Esophagus muscularis mucosa (tissue), 3 donors: Measurements from ENCODE around the gene FXYD3.

Source experiments
- CTCF ChIP-seq, 3 experiments: fragments of 200-600 bp in 2 of 3; fragments of 450-650 bp in 1 of 3; sonication (generic) in 2 of 3; IDR thresholded peaks; one replicate each; pipeline ENCODE4 v1.5.1; 2017 to 2019; ENCODE audit warnings: antibody characterized with exemption in 3 of 3, mild to moderate bottlenecking in 2 of 3, moderate library complexity in 1 of 3
- POLR2AphosphoS5 ChIP-seq, 2 donors: sonication (generic); formaldehyde crosslinking; IDR thresholded peaks; one replicate each; pipeline ENCODE4 v1.6.1; 2017; ENCODE audit warnings: antibody characterized with exemption in 2 of 2

GRCh38 chr19:35125749-35126623 is 10.4 kb downstream of the FXYD3 start:
- no peak for TF ChIP-seq POLR2AphosphoS5 (IDR thresholded peaks at IDR 0.05)
- no peak for TF ChIP-seq CTCF (IDR thresholded peaks at IDR 0.05)
